IPS DF 4.7 (cell line): ENCODE results near the gene POLR1F.
"Not testable (repeated sequence)": the region's sequence is repeated elsewhere in the genome, so short reads cannot be mapped to it uniquely, and the experiment has no call there.

Experiments
- DNase-seq: peaks from one replicate; pipeline ENCODE4 v3.0.0-alpha.2; 2013; ENCODE audit warnings: low spot score; ENCODE audit errors: extremely low read depth

Gene POLR1F

DNA sequence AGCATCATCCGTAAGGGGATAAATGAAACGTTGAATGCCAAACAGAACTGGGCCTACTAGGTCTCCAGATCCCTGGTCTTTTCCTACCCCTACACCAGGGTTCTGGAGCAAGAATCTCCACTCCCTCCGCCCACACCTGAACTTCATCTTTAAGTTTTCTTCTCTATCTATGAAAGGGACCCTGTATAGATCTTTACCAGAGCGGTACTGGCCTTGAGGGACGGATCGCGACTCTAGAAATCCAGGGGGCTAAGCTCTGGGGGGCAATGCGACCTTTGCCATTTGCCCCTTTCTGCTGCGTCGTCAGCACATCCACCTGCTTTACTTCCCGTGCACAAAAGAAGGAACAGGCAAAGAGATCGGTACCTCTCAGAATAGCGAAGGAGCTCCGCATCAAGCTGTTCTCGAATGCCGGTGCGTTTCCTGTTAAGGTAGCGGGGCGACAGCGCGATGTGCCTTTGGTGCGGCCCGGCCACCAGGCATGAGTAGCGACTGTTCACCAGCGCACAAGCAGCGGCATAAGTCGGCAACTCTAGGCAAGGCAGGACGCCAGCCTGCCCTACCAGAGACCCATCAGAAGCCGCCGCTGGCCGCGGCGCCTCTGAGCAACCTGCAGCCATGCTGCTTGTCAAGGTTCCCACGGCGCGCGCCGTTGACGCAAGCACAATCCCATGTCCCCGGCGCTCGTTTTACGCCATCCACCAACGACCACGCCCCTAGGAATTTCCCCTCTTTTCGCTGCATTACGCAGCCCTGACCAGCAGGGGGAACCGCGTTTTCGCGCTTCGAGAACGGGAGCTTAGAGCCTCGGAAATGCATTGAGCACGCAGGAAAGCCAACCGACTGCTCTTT, at the start of gene POLR1F:
Gene POLR1F (minus strand): TSS at position 641 of the 852 bp plus-strand sequence. CDS start 21 bp downstream, at position 620.
- peak; percentile 94 for DNase-seq

GRCh38 chr7:19754521-19755116, 45.8 kb upstream of the POLR1F start:
- no peak for DNase-seq

DNA sequence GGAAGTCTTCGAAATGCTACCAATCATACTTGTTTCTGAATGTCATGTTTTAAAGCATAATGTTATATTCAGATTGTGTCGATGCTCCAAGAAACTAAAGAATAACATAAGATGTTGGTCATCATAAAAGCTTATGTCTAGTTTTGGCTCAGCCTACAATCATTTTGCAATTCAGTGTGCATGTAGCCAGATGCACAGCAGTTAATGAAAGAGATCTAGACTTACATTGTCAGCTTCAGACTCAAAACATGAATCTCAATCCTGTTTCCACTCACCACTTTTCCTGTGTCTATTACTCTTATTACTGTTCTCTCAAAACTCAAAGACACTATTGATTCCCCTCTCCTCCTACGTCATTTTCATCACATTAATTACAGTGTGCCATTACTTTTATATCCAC, 43.2 kb upstream of the POLR1F start:
- DNase-seq = no peak

GRCh38 chr7:19749658-19750057, 40.8 kb upstream of the POLR1F start:
- DNase-seq = no peak

DNA sequence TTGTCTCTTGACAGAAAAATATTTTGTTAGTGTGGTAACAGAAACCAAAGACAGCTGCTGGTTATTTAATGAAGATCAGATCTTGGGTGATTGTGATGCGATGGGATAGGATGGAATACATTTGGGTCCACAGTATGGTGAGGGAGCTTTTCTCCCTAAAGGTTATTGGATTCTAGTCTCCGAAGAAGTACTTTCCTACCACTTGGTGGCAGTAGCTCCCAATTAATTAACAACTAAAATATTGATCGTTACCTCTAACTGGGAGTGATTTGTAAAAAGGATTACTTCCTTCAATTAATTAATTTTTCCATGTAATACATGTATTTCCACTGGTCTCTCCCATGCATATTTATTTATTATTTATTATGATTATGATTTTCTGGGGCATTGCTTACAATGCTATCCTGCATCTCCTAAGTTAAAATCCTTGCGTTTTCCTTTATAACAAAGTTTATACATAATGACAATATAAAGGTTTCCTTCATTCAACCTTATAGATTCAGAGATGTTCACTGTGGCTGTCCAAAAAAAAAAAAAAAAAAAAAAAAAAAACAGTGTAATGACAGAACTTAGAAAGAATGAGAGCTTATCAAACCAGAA, 39.0 kb upstream of the POLR1F start:
- DNase-seq = no peak

DNA sequence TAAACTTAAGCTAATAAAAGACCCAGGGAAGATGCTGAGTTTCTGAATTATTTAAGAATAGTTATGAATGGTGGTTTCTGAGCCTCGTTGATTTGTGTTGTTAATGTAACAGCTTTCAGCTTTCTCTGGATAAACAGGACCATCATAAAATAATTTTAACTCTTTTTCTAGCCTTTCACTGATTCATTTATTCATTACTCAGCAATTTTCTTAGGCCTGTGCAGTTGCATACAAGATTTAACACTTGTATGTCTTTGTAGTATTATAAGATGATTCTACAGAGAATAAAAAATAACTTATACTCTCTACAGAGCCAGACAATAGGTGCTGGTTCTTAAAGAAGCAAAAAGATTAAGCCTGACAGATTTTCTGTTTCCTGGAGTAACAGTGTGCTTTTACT, 35.2 kb upstream of the POLR1F start:
- DNase-seq = no peak

GRCh38 chr7:19728716-19729115, 19.9 kb upstream of the POLR1F start:
- DNase-seq = no peak

- no peak for DNase-seq
Measured at GRCh38 chr7:19725770-19726169, 16.9 kb upstream of the POLR1F start.

DNA sequence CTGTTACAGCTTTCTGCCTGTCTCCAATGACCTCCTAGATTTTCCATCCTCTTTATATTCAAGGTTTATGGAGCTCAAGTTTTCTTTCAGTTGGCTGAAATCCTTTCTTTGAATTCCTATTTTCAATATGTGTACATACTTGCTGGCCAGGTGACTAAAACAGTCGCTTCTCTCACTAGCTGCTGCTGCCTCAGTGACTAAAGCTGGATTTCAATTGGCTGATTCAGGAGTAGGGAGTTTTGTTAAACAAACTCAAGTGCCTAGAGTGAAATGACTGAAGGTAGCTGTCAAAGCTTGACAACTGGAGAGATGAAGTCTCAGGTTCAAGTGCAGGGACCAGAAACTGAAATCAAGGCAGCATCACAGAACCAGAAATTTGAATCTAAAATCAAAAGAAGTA, 6.7 kb upstream of the POLR1F start:
- no peak for DNase-seq

GRCh38 chr7:19713676-19714075, 4.8 kb upstream of the POLR1F start:
- no peak for DNase-seq

- DNase-seq = no peak
Measured at GRCh38 chr7:19709249-19709578, 377 bp upstream of the POLR1F start.

DNA sequence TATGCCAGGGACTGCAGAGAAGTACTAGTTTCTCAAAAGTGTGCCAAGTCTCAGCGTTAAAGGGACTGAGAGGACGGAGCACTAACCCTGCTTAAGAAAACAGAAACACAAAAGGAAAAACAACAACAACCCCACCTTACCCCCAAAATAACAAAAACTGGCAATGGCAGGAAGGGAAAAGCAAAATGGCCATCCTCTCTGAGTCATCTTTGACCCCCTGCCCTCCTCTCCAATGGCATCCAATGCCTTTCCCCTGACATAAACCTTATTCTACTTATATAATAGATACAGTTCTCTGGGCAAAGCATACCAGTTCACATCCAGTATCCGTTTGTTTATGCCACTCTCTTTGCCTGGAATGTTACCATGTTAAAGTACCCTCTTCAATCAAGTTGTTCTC, 1.6 kb downstream of the POLR1F start:
- no peak for DNase-seq

DNA sequence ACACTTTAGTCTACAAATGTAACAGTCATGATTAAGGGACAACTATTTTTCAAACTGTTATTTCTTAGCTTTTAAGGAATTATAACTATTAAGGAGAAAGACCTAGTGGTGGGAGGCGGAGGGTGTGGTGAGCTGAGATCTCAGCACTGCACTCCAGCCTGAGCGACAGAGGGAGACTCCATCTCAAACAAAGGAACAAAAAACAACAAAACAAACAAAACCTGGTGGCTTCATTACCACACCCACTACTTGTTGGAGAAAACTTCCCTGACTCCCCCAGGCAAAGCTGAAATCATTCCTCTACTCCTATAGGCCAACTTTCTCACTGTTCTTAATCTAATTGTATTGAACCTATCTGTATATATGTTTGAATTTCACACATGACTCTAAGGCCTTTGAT, 3.2 kb downstream of the POLR1F start:
- no peak for DNase-seq

DNA sequence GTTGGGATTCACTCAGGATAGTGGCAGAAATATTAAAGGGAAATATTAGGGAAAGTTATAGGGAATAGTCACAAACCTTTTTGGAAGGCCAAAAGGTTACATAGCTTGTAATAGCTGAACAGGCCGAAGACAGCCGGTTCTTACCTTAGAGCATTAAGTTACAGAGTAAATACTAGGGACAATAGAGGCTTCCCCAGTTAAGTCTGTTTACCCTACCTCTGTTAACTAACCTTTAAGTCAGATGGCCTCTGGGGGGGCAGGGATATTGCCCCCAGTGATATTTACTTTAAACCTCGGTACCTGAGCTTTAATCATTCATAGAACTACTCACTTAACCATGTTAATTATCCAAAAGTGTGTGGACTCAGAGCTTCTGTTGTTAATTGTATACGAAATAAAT, 7.4 kb downstream of the POLR1F start:
- DNase-seq = no peak

DNA sequence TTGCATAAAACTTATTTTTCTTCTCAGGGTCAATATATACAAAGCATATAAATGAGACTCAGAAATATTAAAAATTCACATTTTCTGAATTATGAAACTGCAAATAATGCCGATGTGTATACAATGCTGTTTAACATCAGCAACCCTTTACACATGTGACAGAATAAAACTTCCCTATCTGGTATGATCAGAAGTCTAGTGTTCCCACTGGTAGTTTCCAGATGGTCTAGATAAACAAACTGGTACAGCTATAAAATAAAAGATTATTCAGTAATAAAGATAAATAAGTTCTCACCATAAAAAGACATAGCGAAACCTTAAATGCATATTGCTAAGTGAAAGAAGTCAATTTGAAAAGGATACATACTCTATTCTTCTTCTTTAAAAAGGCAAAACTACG, 7.9 kb downstream of the POLR1F start:
- DNase-seq = no peak

GRCh38 chr7:19698331-19698730, 10.5 kb downstream of the POLR1F start:
- DNase-seq = no peak

DNA sequence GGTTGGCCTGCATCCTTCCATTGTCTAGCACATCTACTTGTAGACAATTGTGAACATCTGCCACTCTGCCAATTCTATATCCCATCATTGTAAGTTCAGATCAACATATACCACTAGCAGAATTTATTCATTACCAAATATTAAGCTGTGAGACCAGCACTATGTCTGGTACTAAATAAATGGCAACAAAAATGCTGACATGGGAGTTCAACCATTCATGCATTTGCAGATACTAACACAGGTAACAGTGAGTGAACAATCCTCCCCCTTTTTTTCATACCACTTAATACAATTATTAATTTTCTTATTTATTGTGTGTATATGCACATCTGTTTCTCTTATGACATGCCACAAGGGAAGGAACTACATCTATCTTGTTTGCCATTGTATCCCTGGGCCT, 11.9 kb downstream of the POLR1F start:
- DNase-seq = no peak

- DNase-seq = no peak
Measured at GRCh38 chr7:19692111-19692828, 16.6 kb downstream of the POLR1F start.

- DNase-seq = no peak
Measured at GRCh38 chr7:19690736-19691135, 18.1 kb downstream of the POLR1F start.

DNA sequence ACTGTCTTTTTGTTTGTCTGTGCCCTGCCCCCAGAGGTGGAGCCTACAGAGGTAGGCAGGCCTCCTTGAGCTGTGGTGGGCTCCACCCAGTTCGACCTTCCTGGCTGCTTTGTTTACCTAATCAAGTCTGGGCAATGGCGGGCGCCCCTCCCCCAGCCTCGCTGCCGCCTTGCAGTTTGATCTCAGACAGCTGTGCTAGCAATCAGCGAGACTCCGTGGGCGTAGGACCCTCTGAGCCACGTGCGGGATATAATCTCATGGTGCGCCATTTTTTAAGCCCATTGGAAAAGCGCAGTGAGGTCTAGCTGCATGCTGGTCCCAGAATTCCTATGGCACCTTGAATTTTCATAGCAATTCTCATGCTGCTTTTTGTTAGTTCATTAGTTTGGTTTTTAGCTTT, 19.7 kb downstream of the POLR1F start:
- DNase-seq = not testable (repeated sequence)

DNA sequence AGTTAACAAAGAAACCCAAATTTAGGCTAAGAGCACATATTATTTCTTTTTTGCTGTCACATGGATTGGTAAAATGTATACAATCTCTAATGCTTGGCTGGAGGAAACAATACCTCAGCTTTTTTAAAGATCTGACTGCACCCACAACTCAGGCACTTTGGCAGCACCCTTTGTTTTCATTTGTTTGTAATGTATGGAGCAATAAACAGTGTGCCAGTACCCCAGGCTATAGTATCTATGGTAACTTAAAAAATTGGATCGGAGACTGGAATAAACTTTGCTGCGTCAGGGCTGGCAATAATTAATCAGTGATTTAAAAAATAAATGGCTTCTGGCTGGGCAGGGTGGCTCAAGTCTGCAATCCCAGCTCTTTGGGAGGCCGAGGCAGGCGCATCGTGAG, 27.2 kb downstream of the POLR1F start:
- no peak for DNase-seq

DNA sequence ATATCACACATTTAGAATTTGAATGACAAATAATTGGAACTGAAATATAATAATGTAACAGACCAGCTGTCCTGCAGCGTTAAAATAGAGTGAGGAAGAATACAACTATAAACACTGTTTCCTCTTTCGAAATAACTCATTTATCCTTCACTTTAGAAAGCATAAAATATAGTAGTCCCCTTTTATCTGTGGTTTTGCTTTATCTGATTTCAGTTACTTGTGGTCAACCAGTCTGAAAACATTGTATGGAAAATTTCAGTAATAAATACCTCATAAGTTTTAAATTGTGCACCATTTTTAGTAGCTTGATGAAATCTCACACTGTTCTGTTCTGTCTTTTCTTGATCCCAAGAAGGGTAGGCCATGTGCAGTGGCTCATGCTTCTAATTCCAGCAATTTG, 31.7 kb downstream of the POLR1F start:
- no peak for DNase-seq
